GM18520 (cell line): Measurements from ENCODE around the gene CDT1.

Source experiments
- ATAC-seq: cut with Tn5 transposase; IDR thresholded peaks from one replicate; pipeline ENCODE4 v1.9.1; 2021; ENCODE audit not compliant: unreplicated experiment

Gene CDT1

GRCh38 chr16:88835383-88835782 lies 31.8 kb downstream of the CDT1 start:
- no peak for ATAC-seq

GRCh38 chr16:88835818-88836217 lies 32.2 kb downstream of the CDT1 start:
- ATAC-seq, result no peak

- ATAC-seq, result no peak
These were observed 33.2 kb downstream of the CDT1 start for GRCh38 chr16:88836791-88837190.

GRCh38 chr16:88837806-88838205 lies 34.2 kb downstream of the CDT1 start:
- ATAC-seq, result no peak

GRCh38 chr16:88838566-88838965 lies 35.0 kb downstream of the CDT1 start:
- no peak for ATAC-seq

- ATAC-seq, result no peak
These were observed 35.5 kb downstream of the CDT1 start for GRCh38 chr16:88839026-88839529.

GRCh38 chr16:88839745-88840599 lies 36.4 kb downstream of the CDT1 start:
- ATAC-seq, result no peak

GRCh38 chr16:88840600-88841215 lies 37.1 kb downstream of the CDT1 start:
- ATAC-seq, result no peak

GRCh38 chr16:88841521-88842307 lies 38.1 kb downstream of the CDT1 start:
- ATAC-seq, result no peak

- no peak for ATAC-seq
These were observed 38.7 kb downstream of the CDT1 start for GRCh38 chr16:88842308-88842756.

GRCh38 chr16:88842806-88843205 lies 39.2 kb downstream of the CDT1 start:
- ATAC-seq, result no peak

GRCh38 chr16:88843256-88843655 lies 39.7 kb downstream of the CDT1 start:
- no peak for ATAC-seq

- no peak for ATAC-seq
These were observed 40.9 kb downstream of the CDT1 start for GRCh38 chr16:88844419-88845036.

GRCh38 chr16:88846088-88846487 lies 42.5 kb downstream of the CDT1 start:
- ATAC-seq, result no peak

- no peak for ATAC-seq
These were observed 44.1 kb downstream of the CDT1 start for GRCh38 chr16:88847654-88848053.

GRCh38 chr16:88848557-88848956 lies 45.0 kb downstream of the CDT1 start:
- ATAC-seq, result no peak

GRCh38 chr16:88850531-88851199 lies 47.1 kb downstream of the CDT1 start:
- no peak for ATAC-seq

GRCh38 chr16:88851616-88852015 lies 48.0 kb downstream of the CDT1 start:
- ATAC-seq, result no peak

GRCh38 chr16:88853325-88853941 lies 49.8 kb downstream of the CDT1 start:
- ATAC-seq, result no peak
